Lower leg skin (tissue), 4 donors: Measurements from ENCODE around the gene SNF8. TPM values are rescaled to one million over a fixed set of nuclear protein-coding genes. Genes with fewer than 3 reads are reported as not detected.

Experiments used
- DNase-seq, 2 donors: peaks; one replicate each; pipeline ENCODE4 v3.0.0-alpha.2; 2019; ENCODE audit warnings: low spot score in 2 of 2
- H3K4me3 ChIP-seq: fragments of 200-600 bp; sonication (generic); 2 replicates; pipeline ENCODE4 v1.5.1; 2017; ENCODE audit warnings: mild to moderate bottlenecking, low read depth; ENCODE audit not compliant: poor library complexity, severe bottlenecking
- POLR2A ChIP-seq, 2 donors: fragments of 450-650 bp; IDR thresholded peaks; one replicate each; pipeline ENCODE4 v1.6.1; 2016 to 2017; ENCODE audit warnings: antibody characterized with exemption in 2 of 2, mild to moderate bottlenecking in 1 of 2, moderate library complexity in 1 of 2
- WGBS, 2 donors: methylation state at CpG; one replicate each; pipeline ENCODE4 v1.1.5; 2018; 5-methylcytosine and 5-hydroxymethylcytosine counted together
- intact Hi-C: fragments of 100-400 bp; cut with DNase I; formaldehyde crosslinking; loops from one replicate; pipeline ENCODE4 v1.15.0; 2023; ENCODE audit warnings: low total_unique reads
- total RNA-seq, 4 donors: library from RNA; depleted of rRNA; stranded (reverse); fragments of >200 nt; gene quantifications; one replicate each; pipeline ENCODE4 v1.1.0, GENCODE V29; 2016
- TF ChIP-seq, protein P1 (sequence below), 3 donors: fragments of 450-650 bp; IDR thresholded peaks; one replicate each; pipeline ENCODE4 v1.5.1; 2016; ENCODE audit warnings: antibody characterized with exemption in 3 of 3, mild to moderate bottlenecking in 3 of 3, moderate library complexity in 2 of 3

Gene SNF8
- total RNA-seq, 4 donors from 2014 or later, result 45.5 to 88.7 (median 80.3) TPM

DNA sequence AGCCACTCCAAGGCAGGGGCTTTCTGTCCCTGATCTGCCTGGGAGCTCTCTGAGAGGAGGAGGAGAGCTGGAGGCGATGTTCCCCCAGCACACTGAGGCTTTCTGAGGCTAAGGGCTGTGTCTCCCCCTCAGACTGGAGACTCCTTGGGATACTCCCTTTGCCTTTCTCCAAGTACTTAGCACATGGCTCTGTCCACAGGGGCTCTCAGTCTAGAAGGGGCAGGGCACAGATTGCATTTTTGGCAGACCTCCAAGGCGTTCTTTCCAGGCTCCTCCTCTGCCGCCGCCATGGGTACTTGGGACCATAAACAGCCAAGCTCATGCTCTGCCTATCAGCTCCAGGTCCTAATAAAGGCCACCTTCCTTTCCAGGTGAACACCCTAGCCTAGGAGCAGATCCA, 25.6 kb upstream of the SNF8 start:
- DNase-seq, result no peak
- TF ChIP-seq POLR2A (IDR thresholded peaks at IDR 0.05), result no peak
- TF ChIP-seq, protein P1, sequence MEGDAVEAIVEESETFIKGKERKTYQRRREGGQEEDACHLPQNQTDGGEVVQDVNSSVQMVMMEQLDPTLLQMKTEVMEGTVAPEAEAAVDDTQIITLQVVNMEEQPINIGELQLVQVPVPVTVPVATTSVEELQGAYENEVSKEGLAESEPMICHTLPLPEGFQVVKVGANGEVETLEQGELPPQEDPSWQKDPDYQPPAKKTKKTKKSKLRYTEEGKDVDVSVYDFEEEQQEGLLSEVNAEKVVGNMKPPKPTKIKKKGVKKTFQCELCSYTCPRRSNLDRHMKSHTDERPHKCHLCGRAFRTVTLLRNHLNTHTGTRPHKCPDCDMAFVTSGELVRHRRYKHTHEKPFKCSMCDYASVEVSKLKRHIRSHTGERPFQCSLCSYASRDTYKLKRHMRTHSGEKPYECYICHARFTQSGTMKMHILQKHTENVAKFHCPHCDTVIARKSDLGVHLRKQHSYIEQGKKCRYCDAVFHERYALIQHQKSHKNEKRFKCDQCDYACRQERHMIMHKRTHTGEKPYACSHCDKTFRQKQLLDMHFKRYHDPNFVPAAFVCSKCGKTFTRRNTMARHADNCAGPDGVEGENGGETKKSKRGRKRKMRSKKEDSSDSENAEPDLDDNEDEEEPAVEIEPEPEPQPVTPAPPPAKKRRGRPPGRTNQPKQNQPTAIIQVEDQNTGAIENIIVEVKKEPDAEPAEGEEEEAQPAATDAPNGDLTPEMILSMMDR (IDR thresholded peaks at IDR 0.05), result no peak
- no peak overlapping the region for H3K4me3 ChIP-seq
- WGBS, 2 donors, result 35 to 39% methylated on average over 4 of the region's 4 CpGs
- intact Hi-C loops, result no loop called here

DNA sequence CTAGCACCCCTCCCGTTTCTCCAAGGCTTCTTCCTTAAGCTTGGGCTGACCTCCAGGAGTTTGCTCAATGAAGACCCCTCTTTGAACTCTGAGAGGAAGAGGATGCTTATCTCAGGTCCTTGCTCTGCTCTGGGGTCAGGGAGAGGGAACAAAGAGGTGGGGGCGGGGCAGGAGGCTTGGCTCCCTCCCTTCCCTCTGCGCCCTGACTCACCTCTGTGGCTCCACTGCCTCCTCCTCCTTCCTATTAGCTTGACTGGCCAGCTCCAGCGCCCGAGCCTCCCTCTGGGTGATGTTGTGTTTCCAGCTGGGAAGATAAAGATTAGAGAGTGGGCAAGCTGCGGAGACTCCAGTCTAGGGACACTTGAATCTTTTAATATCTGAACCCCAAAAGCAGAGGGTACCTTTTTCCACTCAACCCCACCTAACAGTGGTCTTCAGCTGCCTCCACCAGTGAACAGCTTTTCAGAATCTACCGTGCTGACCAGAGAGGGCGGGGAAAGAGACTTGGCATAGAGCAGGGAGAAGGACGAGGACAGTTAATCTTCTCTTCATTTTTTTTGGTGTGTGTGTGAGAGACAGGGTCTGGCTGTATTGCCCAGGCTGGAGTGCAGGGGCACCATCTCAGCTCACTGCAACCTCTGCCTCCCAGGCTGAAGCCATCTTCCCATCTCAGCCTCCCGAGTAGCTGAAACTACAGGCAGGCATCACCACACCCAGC, 17.0 kb upstream of the SNF8 start:
- WGBS, 2 donors, result 35 to 41% methylated on average over 10 of the region's 10 CpGs
- DNase-seq, result no peak
- TF ChIP-seq, protein P1 (IDR thresholded peaks at IDR 0.05), result no peak
- no peak for TF ChIP-seq POLR2A (IDR thresholded peaks at IDR 0.05)
- H3K4me3 ChIP-seq, result no peak overlapping the region
- intact Hi-C loops, result no loop called here

DNA sequence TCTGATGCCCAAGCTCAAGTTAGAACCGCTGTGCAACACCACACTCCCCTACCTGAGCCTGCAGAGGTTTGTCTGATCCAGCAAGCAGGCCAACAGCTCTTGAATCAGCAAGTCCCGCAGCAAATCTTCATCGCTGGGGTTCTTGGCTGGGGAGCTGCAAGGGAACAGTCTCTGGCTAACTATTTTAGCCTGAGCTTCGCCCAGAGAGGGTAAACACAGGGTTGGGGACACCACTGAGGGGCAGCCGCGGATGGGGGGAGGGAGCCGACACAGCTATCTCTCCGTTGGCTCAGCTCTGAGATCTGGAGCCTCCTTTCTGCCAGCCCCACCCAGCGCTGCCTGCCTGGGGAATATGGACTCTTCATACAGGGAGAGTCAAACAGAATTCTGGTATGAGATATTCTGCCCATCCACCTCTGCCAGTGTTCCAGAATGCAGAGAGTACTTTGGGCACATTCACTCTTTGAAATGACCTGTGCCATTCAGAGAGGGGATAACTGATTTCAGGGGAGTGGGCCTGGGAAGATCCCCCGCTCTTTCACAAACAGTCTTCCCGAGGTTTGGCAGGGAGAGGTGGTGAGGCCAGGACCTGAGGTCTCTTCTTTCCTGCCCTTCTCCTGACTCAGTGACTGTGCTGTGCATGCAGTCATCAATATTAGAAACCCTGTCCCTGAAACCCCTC, 16.3 kb upstream of the SNF8 start:
- WGBS, 2 donors, result 28 to 29% methylated on average over 11 of the region's 11 CpGs
- intact Hi-C loops, result no loop called here
- H3K4me3 ChIP-seq, result no peak overlapping the region
- TF ChIP-seq POLR2A (IDR thresholded peaks at IDR 0.05), result no peak
- TF ChIP-seq, protein P1 (IDR thresholded peaks at IDR 0.05), result no peak
- no peak for DNase-seq

DNA sequence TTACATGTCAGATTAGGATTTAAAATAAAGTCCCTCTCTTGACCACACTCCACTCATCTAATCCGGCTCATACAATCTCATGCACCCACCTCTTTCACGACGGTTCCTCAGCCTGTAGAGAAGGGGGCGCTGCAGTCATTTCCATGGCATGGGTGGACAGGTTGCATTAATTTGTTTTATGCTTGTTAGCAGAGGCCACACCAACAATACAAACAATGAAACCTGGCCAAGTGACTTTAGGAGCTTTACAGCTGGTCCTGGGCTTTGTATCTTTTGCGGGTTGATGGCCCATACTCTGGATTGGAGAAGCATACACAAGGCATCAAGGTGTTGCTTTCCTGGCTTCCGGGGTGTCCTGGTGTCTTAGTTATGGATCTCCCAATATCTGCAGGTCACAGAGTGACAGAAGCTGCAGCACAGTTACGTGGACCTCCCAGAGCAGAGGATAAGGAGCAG, 9.7 kb upstream of the SNF8 start:
- WGBS, 2 donors, result 40 to 43% methylated on average over 7 of the region's 7 CpGs
- H3K4me3 ChIP-seq, result no peak overlapping the region
- no peak for DNase-seq
- intact Hi-C loops, result no loop called here
- TF ChIP-seq, protein P1 (IDR thresholded peaks at IDR 0.05), result no peak
- TF ChIP-seq POLR2A (IDR thresholded peaks at IDR 0.05), result no peak

DNA sequence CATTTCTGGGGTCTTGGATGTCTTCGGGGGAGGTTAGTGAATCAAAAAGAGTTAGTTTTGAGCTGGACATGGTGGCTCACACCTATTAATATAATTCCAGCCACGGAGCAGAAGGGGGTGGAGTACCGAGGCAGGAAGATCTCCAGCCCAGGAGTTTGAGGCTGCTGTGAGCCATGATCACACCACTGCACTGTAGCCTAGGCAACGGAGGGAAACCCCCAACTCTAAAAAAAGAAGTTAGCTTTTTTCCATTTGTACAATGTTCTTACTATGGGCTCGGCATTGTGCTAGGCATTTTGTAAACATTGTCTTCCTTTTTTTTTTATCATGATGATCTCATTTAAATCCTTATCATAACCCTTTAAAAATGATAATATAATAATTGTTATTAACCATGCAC, 8.3 kb upstream of the SNF8 start:
- 27 to 36% methylated on average over 5 of the region's 5 CpGs for WGBS, 2 donors
- H3K4me3 ChIP-seq, result no peak overlapping the region
- TF ChIP-seq, protein P1 (IDR thresholded peaks at IDR 0.05), result no peak
- TF ChIP-seq POLR2A (IDR thresholded peaks at IDR 0.05), result no peak
- DNase-seq, result no peak
- intact Hi-C loops, result no loop called here
